Panc1 (cell line): ENCODE results near the gene ALDH1B1. TPM values are rescaled to one million over a fixed set of nuclear protein-coding genes. Genes with fewer than 3 reads are reported as not detected.

ENCODE experiments used
- ATAC-seq: fragments of 200-7000 bp; cut with Tn5 transposase; 2 replicates; pipeline ENCODE4 v1.9.1; 2020; ENCODE audit warnings: mild to moderate bottlenecking, moderate library complexity
- BruUV-seq: library from RNA; stranded (reverse); fragments of 400-500 nt; replicated peaks from 2 replicates; lab custom pipeline; 2021; lab: Mats Ljungman, UMichigan
- CTCF ChIA-PET: fragments of 300-600 bp; sonication (Branson Sonifier 250); formaldehyde crosslinking; loops from one replicate; lab custom pipeline; 2022; ENCODE audit warnings: antibody characterized with exemption; lab: Charles Lee
- POLR2A ChIA-PET: fragments of 300-600 bp; sonication (Branson Sonifier 250); formaldehyde crosslinking; loops from one replicate; lab custom pipeline; 2022; ENCODE audit warnings: antibody characterized with exemption; lab: Charles Lee
- DNase-seq: peaks from one replicate; pipeline ENCODE4 v3.0.0-alpha.2; 2010; ENCODE audit warnings: low read depth, low spot score
- H3K27ac ChIP-seq: 2 replicates; pipeline ENCODE4 v1.5.1; 2011; ENCODE audit warnings: mild to moderate bottlenecking, low read length, inconsistent platforms
- H3K27me3 ChIP-seq: fragments of 200-500 bp; sonication (Bioruptor generic); 2 replicates; pipeline ENCODE4 v1.6.0; 2014; ENCODE audit warnings: low read length, inconsistent platforms; ENCODE audit not compliant: control insufficient read depth, insufficient read depth
- H3K36me3 ChIP-seq: fragments of 200-500 bp; sonication (Bioruptor generic); 2 replicates; pipeline ENCODE4 v1.5.1; 2014; ENCODE audit warnings: inconsistent platforms, mild to moderate bottlenecking, low read length, moderate library complexity; ENCODE audit not compliant: control insufficient read depth, insufficient read depth
- H3K4me1 ChIP-seq: 2 replicates; pipeline ENCODE4 v1.5.1; 2011; ENCODE audit warnings: inconsistent platforms, mild to moderate bottlenecking, low read length, moderate library complexity; ENCODE audit not compliant: control insufficient read depth, insufficient read depth
- H3K4me3 ChIP-seq, 2 experiments: 2 replicates each; pipeline ENCODE4 v1.5.1; 2011 to 2012; ENCODE audit warnings: low read depth in 2 of 2, low read length in 2 of 2, mild to moderate bottlenecking in 2 of 2, inconsistent platforms in 1 of 2, moderate library complexity in 1 of 2
- H3K9me3 ChIP-seq: fragments of 200-500 bp; sonication (Bioruptor generic); 2 replicates; pipeline ENCODE4 v1.5.1; 2014; ENCODE audit warnings: low read depth, mild to moderate bottlenecking, inconsistent platforms, low read length, moderate library complexity; ENCODE audit not compliant: control insufficient read depth, insufficient read depth
- CTCF ChIP-seq: fragments of 450-650 bp; IDR thresholded peaks from 2 replicates; pipeline ENCODE4 v1.5.1; 2017; ENCODE audit warnings: mild to moderate bottlenecking
- POLR2AphosphoS5 ChIP-seq: IDR thresholded peaks from 2 replicates; pipeline ENCODE4 v1.6.1; 2012; ENCODE audit warnings: mild to moderate bottlenecking, low read depth, low read length, moderate library complexity
- REST ChIP-seq, 2 experiments: IDR thresholded peaks; 2 replicates each; pipeline ENCODE4 v1.6.1; 2011 to 2012; ENCODE audit warnings: low read depth in 2 of 2, control low read depth in 1 of 2, low read length in 1 of 2, mild to moderate bottlenecking in 1 of 2, moderate library complexity in 1 of 2; ENCODE audit not compliant: insufficient read depth in 1 of 2
- SIN3A ChIP-seq: IDR thresholded peaks from 2 replicates; pipeline ENCODE4 v1.6.1; 2012; ENCODE audit warnings: low read depth, mild to moderate bottlenecking, low read length, moderate library complexity, borderline replicate concordance; ENCODE audit not compliant: insufficient read depth
- TCF7L2 ChIP-seq: IDR thresholded peaks from 2 replicates; pipeline ENCODE4 v1.6.1; 2011; ENCODE audit warnings: mild to moderate bottlenecking, low read depth, low read length, inconsistent platforms
- in situ Hi-C: cut with HindIII; loops from 2 replicates; pipeline ENCODE4 v1.10.0; 2016; ENCODE audit warnings: low sequenced_read_pairs, low pct_unique_long_range_greater_than_20kb
- intact Hi-C: fragments of 100-400 bp; cut with micrococcal nuclease; formaldehyde crosslinking; loops from one replicate; pipeline ENCODE4 v1.10.0; 2022; ENCODE audit not compliant: unreplicated experiment
- total RNA-seq: library from RNA; stranded (reverse); gene quantifications from one replicate; pipeline ENCODE4 v1.2.1, GENCODE V29; 2021; ENCODE audit not compliant: unreplicated experiment

The ALDH1B1 gene
- total RNA-seq, 1 experiment from 2014 or later: 34.2 TPM

GRCh38 chr9:38406476-38407186, 14.1 kb downstream of the ALDH1B1 start:
- no peaks in the 10 kb centered on the region for H3K4me1 ChIP-seq
- no peaks in the 10 kb centered on the region for H3K9me3 ChIP-seq
- ATAC-seq: no peak
- no peak for DNase-seq
- H3K36me3 ChIP-seq: no peaks in the 10 kb centered on the region
- intact Hi-C loops (no loop called here), in situ Hi-C loops (no loop called here)
- H3K27me3 ChIP-seq: no peaks in the 10 kb centered on the region
- ChIA-PET CTCF (no interaction called here), POLR2A (no interaction called here)
- H3K4me3 ChIP-seq: no peak overlapping the region
- no peak for TF ChIP-seq CTCF
- TF ChIP-seq TCF7L2: no peak
- no peak for TF ChIP-seq POLR2AphosphoS5
- TF ChIP-seq SIN3A: no peak
- TF ChIP-seq REST (IDR thresholded peaks at IDR 0.05; ENCODE audit: insufficient read depth in 1 of 2, low read depth in 2 of 2, low read length in 1 of 2): no peak
- no peak overlapping the region for H3K27ac ChIP-seq
- no TSS peak for BruUV-seq

- intact Hi-C loops (no loop called here), in situ Hi-C loops (no loop called here)
- TF ChIP-seq POLR2AphosphoS5 (no peak), SIN3A (no peak)
Observed at GRCh38 chr9:38408719-38409118, 16.2 kb downstream of the ALDH1B1 start.

GRCh38 chr9:38412751-38413150, 20.2 kb downstream of the ALDH1B1 start:
- no peak for ATAC-seq
- H3K27ac ChIP-seq: no peak overlapping the region
- no peaks in the 10 kb centered on the region for H3K36me3 ChIP-seq
- POLR2A ChIA-PET: no interaction called here
- CTCF ChIA-PET: no interaction called here
- intact Hi-C loops (no loop called here), in situ Hi-C loops (no loop called here)
- H3K4me3 ChIP-seq: no peak overlapping the region
- DNase-seq: no peak
- H3K4me1 ChIP-seq: no peaks in the 10 kb centered on the region
- BruUV-seq: no TSS peak
- H3K27me3 ChIP-seq: no peaks in the 10 kb centered on the region
- no peaks in the 10 kb centered on the region for H3K9me3 ChIP-seq
- no peak for TF ChIP-seq CTCF
- TF ChIP-seq SIN3A: no peak
- no peak for TF ChIP-seq POLR2AphosphoS5
- no peak for TF ChIP-seq TCF7L2
- no peak for TF ChIP-seq REST (IDR thresholded peaks at IDR 0.05; ENCODE audit: insufficient read depth in 1 of 2, low read depth in 2 of 2, low read length in 1 of 2)

More at GRCh38 chr9:38408719-38409118, 16.2 kb downstream of the ALDH1B1 start:
- H3K27ac ChIP-seq: no peak overlapping the region
- H3K27me3 ChIP-seq: no peaks in the 10 kb centered on the region
- BruUV-seq: no TSS peak
- no peaks in the 10 kb centered on the region for H3K4me1 ChIP-seq
- ChIA-PET POLR2A (no interaction called here), CTCF (interaction anchor here (0.6 kb wide), 1 partner anchor 39 kb away, joined by 6 read pairs; no protein-coding TSS in a partner anchor)
- H3K9me3 ChIP-seq: no peaks in the 10 kb centered on the region
- DNase-seq (no peak), ATAC-seq (no peak)
- no peak overlapping the region for H3K4me3 ChIP-seq
- H3K36me3 ChIP-seq: no peaks in the 10 kb centered on the region
